HG02973 (cell line): ENCODE measurements around the gene RASSF1.

Experiments used
- ATAC-seq: cut with Tn5 transposase; IDR thresholded peaks from one replicate; pipeline ENCODE4 v1.9.1; 2021; ENCODE audit warnings: moderate library complexity; ENCODE audit not compliant: unreplicated experiment

RASSF1 gene, protein sequence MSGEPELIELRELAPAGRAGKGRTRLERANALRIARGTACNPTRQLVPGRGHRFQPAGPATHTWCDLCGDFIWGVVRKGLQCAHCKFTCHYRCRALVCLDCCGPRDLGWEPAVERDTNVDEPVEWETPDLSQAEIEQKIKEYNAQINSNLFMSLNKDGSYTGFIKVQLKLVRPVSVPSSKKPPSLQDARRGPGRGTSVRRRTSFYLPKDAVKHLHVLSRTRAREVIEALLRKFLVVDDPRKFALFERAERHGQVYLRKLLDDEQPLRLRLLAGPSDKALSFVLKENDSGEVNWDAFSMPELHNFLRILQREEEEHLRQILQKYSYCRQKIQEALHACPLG

GRCh38 chr3:50340448-50341329 lies at the start of gene RASSF1:
Gene RASSF1 (minus strand): TSS chr3:50340836. CDS start chr3:50340805, 31 bp downstream.
- no peak for ATAC-seq

- no peak for ATAC-seq
Measured at GRCh38 chr3:50389414-50389767, 48.8 kb upstream of the RASSF1 start.

DNA sequence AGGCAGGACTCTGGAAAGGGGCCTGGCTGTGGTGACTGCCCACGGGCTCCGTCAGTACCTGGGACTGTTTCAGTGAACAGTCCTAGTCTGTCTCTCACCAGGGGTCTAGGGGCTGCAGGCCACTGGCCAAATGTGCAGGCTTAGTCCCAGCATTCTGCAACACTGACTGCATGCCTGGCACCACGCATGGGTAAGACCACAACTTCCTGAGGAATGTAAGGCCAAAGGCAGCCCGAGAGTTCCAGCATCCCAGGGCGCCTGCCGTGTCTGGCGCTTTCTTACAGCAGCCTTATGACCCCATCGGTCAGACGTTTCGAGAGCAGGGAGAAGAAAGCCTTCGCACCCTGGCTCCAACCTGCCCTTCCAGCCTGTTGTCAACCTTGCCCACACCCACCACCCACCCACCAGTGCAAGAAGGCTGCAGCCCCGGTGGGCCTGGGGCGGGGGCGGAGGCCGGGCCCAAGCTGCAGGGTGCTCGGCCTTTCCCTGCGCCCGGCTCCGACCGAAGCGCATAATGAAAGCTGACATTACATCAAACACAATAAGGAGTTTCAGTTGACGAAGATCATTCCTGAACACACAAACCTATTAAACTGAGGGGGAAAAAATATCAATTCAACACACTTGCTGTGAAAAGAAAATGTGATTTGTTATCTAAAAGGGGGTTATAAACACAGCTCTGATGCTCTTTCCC lies 48.2 kb upstream of the RASSF1 start:
- no peak for ATAC-seq

DNA sequence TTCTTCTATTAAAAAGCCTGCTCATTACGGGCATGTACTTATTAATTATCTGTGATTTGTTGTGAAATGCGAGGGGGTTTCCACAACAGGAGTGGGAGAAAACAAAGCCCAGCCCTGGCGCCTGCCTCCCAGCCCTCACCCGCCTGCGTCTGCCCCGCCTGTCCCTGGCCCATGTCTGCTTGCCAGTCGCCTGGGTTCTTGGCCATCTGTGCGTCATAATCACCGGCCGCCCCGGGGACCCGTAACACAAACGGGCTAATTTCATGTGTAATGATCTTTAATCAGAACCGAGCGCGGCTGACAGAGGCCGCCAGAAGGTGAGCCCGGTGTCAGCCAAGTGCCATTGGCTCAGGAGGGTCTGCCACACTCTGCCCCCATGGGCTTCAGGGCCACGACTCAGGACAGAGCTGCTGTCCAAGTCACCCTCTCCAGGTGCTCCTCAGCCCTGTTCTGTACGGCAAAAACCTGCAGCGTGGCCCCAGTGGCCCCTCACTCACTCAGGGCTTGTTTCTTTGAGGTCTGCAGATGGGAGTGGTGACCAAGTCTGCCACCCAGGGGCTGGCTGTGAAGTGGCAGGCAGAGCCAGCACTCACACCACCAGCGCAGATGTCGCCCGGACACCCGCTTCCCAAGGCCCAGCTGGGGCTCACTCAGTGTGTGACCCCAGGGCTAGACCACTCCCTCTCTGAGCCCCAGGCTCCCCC lies 47.5 kb upstream of the RASSF1 start:
- ATAC-seq = no peak

GRCh38 chr3:50385754-50386153 lies 45.1 kb upstream of the RASSF1 start:
- ATAC-seq = no peak

DNA sequence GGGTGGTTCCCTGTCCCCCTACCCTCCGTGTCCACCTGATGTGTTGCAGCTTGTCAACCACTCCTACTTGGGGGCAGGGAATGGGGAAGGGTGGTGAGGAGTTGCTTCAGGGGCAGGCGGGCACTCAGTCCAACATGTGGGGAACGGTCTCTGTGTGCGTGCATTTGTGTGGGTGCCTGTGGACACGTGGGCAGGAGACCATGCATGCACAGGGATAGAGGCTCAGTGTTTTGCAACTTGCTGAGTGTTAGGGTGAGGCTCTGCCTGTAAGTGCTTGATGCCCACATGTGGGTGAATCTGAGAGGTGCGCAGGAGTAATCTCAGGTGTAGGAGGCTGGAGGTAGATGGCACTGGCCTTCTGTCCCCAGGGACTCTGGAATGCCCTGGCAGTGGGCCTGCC lies 43.1 kb upstream of the RASSF1 start:
- ATAC-seq = no peak

GRCh38 chr3:50382722-50383121 lies 42.1 kb upstream of the RASSF1 start:
- no peak for ATAC-seq

- no peak for ATAC-seq
Measured at GRCh38 chr3:50381383-50381782, 40.7 kb upstream of the RASSF1 start.

DNA sequence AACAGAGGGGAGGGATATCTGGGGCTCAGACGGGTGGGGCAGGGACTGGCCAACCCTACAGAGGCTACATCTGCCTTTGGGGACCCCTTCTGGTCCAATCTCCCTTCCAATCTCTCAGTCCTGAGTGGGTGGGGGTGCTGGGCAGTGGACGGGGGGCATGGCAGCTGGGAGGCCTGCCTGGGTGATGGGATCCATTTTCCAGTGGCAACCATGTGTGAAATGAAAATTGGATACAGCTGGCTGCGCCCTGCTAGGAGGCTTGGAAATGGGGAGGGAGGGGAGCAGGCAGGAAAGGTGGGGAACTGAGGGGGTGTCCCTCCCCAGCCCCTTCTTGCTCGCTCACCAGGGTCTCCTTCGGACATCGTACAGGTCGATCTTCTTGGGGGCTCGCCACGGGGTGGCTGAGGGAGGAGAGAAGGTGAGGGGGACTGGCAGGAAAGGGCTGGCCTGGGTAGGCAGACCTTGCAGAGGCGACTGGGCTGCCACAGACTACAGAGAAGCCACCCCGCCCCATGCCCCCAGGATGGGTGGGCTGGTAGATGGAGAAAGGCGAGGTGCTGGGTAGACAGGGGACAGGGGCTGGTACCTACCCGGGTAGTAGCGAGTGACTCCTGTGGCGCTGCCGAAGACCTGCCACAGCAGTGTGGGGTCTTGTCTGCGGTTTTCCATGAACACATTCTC lies 39.9 kb upstream of the RASSF1 start:
- ATAC-seq = no peak

DNA sequence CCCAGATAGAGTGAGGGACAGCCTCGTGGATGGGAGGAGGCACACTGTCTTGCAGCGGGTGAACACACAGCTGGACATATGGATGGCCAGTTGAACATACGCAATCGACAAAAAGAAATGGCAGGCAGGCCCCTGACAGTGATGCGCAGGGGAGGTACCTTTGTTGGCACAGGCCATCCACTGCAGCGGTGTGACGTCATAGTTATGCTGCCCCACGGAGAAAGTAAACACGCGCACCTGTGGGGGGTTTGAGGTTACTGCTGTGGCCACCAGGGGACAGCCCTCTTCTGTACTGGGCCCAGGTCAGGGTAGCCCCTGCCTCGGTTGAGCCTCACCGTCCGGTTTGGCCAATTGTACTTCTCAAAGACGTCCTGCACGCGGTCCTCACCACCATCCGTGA lies 38.1 kb upstream of the RASSF1 start:
- no peak for ATAC-seq

DNA sequence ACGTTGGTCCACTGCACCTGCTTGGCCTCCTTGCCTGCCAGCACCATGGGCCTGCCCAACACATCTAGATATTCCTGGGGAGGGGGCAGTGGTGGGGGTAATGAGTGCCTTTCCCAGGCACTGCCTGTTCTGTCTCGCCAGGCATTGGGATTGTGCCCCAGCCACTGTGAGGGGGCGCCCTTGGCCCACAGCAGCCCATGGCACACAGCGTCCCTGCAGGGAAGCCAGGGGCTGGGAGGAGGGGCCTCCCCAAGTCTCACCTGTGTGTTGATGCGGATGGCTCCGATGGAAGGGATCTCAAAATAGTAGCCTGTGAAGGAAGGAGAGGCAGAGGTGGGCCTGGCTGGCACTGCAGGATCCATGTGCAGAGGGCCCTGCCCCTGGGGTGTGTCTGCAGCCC lies 37.4 kb upstream of the RASSF1 start:
- ATAC-seq = no peak

GRCh38 chr3:50375258-50375931 lies 34.8 kb upstream of the RASSF1 start:
- ATAC-seq = no peak

GRCh38 chr3:50374363-50375257 lies 34.0 kb upstream of the RASSF1 start:
- no peak for ATAC-seq

DNA sequence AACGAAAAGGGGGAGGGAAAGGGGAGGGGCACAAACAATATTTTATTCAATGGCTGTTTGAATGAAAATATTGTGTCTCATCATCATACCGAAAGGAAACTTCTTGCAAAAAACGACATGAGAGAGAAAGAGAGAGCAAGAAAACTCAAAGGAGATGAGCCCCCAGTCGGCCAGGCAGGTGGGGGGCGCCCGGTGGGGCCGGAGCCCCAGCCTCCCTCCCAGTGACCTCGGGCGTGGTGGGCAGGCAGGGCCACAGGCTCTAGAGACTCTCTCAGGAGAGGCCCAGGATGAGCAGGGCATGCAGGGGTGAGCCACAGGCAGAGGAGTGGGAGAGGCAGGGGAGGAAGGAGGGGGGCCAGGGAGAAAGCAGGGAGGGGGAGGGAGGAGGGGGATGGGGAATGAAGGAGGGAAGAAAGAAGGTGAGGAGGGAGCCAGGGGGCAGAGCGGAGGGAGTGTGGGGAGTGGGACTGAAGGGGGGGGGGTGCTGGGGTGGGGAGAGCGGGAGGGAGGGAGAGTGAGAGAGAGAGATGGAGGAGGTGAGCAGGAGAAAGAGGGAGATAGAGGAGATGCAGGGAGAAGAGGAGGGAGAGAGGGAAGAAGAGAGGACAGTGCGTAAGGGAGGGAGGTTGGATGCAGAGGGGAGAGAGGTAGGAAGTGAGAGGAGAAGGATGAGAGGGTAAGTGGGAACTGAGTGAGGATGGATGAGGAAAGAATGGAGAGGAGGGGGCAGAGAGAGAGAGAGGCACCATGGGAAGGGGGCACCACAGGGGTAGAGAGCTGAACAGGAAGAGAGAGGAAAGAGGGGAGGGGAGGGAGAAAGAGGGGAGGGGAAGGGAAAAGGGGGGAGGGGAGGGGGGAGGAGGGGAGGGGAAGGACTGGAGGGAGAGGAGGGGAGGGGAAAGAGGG lies 32.8 kb upstream of the RASSF1 start:
- ATAC-seq = no peak

DNA sequence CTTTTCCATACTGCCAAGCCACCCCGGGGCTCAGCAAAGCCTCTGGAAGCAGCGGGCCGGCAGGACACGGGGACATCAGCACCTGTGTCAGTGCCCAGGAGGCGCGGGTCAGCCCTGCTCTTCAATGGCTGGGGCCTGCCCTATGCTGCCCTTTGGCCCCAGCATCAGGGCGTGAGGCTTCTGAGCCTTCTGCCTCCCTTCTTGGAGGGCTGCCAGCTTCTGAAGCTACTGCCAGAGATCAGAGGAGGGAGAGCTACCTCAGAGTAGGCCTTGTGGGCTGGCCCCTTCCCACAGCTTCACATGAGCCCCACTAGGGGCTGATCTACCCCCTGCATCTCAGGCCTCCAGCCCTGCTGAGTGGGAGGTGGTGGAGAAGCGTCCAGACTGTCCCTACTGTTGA lies 31.7 kb upstream of the RASSF1 start:
- no peak for ATAC-seq

- ATAC-seq = no peak
Measured at GRCh38 chr3:50371133-50371685, 30.6 kb upstream of the RASSF1 start.

DNA sequence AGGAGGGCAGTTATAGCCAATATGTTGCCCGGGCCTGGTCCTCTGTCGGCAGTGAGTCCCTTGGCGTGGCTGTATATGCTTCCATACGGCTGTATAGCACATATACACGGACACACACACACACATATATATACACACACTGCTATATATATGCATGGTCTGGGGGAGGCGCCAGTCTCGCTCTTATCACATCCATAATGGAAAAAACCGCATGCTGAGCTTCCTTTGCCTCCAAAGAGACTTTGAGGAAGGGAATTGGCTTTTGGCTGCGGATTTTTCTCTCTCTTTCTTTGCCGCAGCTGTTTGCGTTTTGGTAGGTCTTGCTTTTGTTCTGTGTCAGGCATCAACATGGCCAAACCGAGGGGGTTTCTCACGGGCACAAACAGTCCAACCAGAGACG lies 30.0 kb upstream of the RASSF1 start:
- ATAC-seq = no peak
